Keratinocyte (primary cell): Measurements from ENCODE around the gene TLL2. TPM values are rescaled to one million over a fixed set of nuclear protein-coding genes. Genes with fewer than 3 reads are reported as not detected.

Source experiments
- DNase-seq: peaks from one replicate; pipeline ENCODE4 v3.0.0-alpha.2; 2011; ENCODE audit warnings: low read depth, missing footprints, low spot score
- FAIRE-seq: peaks from 2 replicates; lab custom pipeline; 2011; peaks lifted over from hg19 to GRCh38; lab: Jason Lieb, UNC
- H2AFZ ChIP-seq: 2 replicates; pipeline ENCODE4 v1.6.0; 2012; ENCODE audit warnings: low read length, control low read depth, inconsistent platforms; ENCODE audit not compliant: control insufficient read depth
- H3K27ac ChIP-seq: 2 replicates; pipeline ENCODE4 v1.5.1; 2011; ENCODE audit warnings: low read length; ENCODE audit not compliant: control insufficient read depth, insufficient read depth
- H3K27me3 ChIP-seq: 3 replicates; pipeline ENCODE4 v1.6.0; 2011; ENCODE audit warnings: low read length; ENCODE audit not compliant: control insufficient read depth, insufficient read depth; ENCODE audit errors: extremely low read depth
- H3K36me3 ChIP-seq, 2 experiments: 2 replicates in 1 of 2; 3 replicates in 1 of 2; pipeline ENCODE4 v1.5.1; 2011; ENCODE audit warnings: low read length in 2 of 2, mild to moderate bottlenecking in 1 of 2; ENCODE audit not compliant: control insufficient read depth in 2 of 2, insufficient read depth in 2 of 2; ENCODE audit errors: extremely low read depth in 1 of 2
- H3K4me1 ChIP-seq: 3 replicates; pipeline ENCODE4 v1.5.1; 2011; ENCODE audit warnings: low read length; ENCODE audit not compliant: control insufficient read depth, insufficient read depth; ENCODE audit errors: extremely low read depth
- H3K4me2 ChIP-seq: 3 replicates; pipeline ENCODE4 v1.6.0; 2011; ENCODE audit warnings: low read depth, low read length; ENCODE audit not compliant: control insufficient read depth, insufficient read depth; ENCODE audit errors: extremely low read depth
- H3K4me3 ChIP-seq, 3 experiments: fragments of 200-600 bp in 1 of 3; sonication (generic) in 1 of 3; 2 replicates in 2 of 3; 3 replicates in 1 of 3; pipeline ENCODE4 v1.5.1; 2011 to 2016; ENCODE audit warnings: low read length in 3 of 3, mild to moderate bottlenecking in 3 of 3, control low read depth in 2 of 3, inconsistent platforms in 1 of 3, low read depth in 1 of 3, mixed read lengths in 1 of 3, mixed run types in 1 of 3, moderate library complexity in 1 of 3; ENCODE audit not compliant: control insufficient read depth in 2 of 3, insufficient read depth in 2 of 3; ENCODE audit errors: extremely low read depth in 1 of 3
- H3K79me2 ChIP-seq: 2 replicates; pipeline ENCODE4 v1.6.0; 2012; ENCODE audit warnings: low read length; ENCODE audit not compliant: control insufficient read depth, insufficient read depth
- H3K9ac ChIP-seq: 3 replicates; pipeline ENCODE4 v1.6.0; 2011; ENCODE audit warnings: low read length; ENCODE audit not compliant: control insufficient read depth, insufficient read depth; ENCODE audit errors: extremely low read depth
- H3K9me1 ChIP-seq: 3 replicates; pipeline ENCODE4 v1.6.0; 2011; ENCODE audit warnings: low read length; ENCODE audit not compliant: control insufficient read depth, insufficient read depth; ENCODE audit errors: extremely low read depth
- H3K9me3 ChIP-seq: 2 replicates; pipeline ENCODE4 v1.5.1; 2012; ENCODE audit warnings: low read depth, low read length; ENCODE audit not compliant: control insufficient read depth
- H4K20me1 ChIP-seq: 3 replicates; pipeline ENCODE4 v1.6.0; 2011; ENCODE audit warnings: low read length; ENCODE audit not compliant: control insufficient read depth, insufficient read depth; ENCODE audit errors: extremely low read depth
- EZH2 ChIP-seq: IDR thresholded peaks from one replicate; pipeline ENCODE4 v1.6.1; 2012; ENCODE audit warnings: inconsistent platforms, mild to moderate bottlenecking, low read length, moderate library complexity
- dilution Hi-C: fragments of 300-500 bp; cut with MboI; formaldehyde crosslinking; loops from one replicate; pipeline ENCODE4 v1.7.0; 2020; ENCODE audit warnings: low sequenced_read_pairs; ENCODE audit not compliant: extremely low pct_ligation_motif_present
- polyA plus RNA-seq, 5 experiments: library from polyadenylated mRNA; depleted of rRNA in 3 of 5; stranded (reverse) in 3 of 5; stranded (forward) in 1 of 5; unstranded in 1 of 5; fragments of >200 nt; gene quantifications; 1 replicate in 1 of 5; 2 replicates in 3 of 5; 3 replicates in 1 of 5; pipeline versions ENCODE4 v1.2.1 to v1.2.3, GENCODE V29; 2011 to 2012; ENCODE audit warnings: missing spikeins in 2 of 5, low read depth in 1 of 5, low replicate concordance in 1 of 5
- TF ChIP-seq, protein P1 (sequence below), 3 experiments: IDR thresholded peaks in 1 of 3; conservative IDR thresholded peaks in 1 of 3; optimal IDR thresholded peaks in 1 of 3; 2 replicates in 2 of 3; 3 replicates in 1 of 3; pipeline versions ENCODE3 to v1.5.1; 2011; ENCODE audit warnings: low read length in 3 of 3, mild to moderate bottlenecking in 3 of 3, moderate library complexity in 2 of 3, control low read depth in 1 of 3, inconsistent platforms in 1 of 3; ENCODE audit not compliant: insufficient read depth in 2 of 3; ENCODE audit errors: extremely low read depth in 1 of 3

TLL2 gene
- polyA plus RNA-seq, 1 donor (not counting 4 experiments of a cell fraction or from before 2014, with no cell fraction given): 0.83 TPM

DNA sequence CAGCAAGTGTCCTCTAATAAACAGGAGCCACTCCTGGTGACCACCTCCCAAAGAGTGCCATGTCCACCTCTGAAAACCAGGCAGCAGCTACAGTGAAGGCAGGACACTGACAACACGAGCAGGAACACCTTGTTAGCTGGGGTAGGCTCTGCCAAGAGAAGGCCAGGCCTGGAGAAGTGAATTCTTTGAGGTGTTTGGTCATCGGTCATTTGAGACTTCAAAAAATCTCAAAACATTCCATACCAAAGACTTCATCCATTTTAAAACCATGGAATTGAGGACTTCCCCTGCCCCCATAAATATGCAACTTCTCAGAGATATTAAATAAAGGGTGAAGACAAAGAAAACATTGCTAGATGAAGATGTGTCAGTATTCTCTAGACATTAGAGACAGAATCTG is 126.6 kb downstream of the TLL2 start:
- Histone ChIP-seq H2AFZ (no peak overlapping the region), H3K4me1 (no peaks in the 10 kb centered on the region), H3K27ac (no peak overlapping the region), H3K79me2 (no peaks in the 10 kb centered on the region), H3K9me3 (no peaks in the 10 kb centered on the region), H3K9me1 (no peaks in the 10 kb centered on the region), H3K27me3 (peaks cover 28% of the 10 kb centered on the region), H3K36me3 (no peaks in the 10 kb centered on the region), H4K20me1 (no peaks in the 10 kb centered on the region), H3K4me2 (no peak overlapping the region), H3K9ac (no peak overlapping the region), H3K4me3 (no peak overlapping the region)
- FAIRE-seq (no peak), DNase-seq (no peak)
- dilution Hi-C loops: no loop called here
- TF ChIP-seq, protein P1, sequence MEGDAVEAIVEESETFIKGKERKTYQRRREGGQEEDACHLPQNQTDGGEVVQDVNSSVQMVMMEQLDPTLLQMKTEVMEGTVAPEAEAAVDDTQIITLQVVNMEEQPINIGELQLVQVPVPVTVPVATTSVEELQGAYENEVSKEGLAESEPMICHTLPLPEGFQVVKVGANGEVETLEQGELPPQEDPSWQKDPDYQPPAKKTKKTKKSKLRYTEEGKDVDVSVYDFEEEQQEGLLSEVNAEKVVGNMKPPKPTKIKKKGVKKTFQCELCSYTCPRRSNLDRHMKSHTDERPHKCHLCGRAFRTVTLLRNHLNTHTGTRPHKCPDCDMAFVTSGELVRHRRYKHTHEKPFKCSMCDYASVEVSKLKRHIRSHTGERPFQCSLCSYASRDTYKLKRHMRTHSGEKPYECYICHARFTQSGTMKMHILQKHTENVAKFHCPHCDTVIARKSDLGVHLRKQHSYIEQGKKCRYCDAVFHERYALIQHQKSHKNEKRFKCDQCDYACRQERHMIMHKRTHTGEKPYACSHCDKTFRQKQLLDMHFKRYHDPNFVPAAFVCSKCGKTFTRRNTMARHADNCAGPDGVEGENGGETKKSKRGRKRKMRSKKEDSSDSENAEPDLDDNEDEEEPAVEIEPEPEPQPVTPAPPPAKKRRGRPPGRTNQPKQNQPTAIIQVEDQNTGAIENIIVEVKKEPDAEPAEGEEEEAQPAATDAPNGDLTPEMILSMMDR (optimal IDR thresholded peaks at IDR 0.05 in 1 of 3, IDR thresholded peaks at IDR 0.05 in 1 of 3, conservative IDR thresholded peaks at IDR 0.05 in 1 of 3; ENCODE audit: extremely low read depth in 1 of 3, insufficient read depth in 2 of 3, low read length in 3 of 3): no peak
- TF ChIP-seq EZH2: no peak

DNA sequence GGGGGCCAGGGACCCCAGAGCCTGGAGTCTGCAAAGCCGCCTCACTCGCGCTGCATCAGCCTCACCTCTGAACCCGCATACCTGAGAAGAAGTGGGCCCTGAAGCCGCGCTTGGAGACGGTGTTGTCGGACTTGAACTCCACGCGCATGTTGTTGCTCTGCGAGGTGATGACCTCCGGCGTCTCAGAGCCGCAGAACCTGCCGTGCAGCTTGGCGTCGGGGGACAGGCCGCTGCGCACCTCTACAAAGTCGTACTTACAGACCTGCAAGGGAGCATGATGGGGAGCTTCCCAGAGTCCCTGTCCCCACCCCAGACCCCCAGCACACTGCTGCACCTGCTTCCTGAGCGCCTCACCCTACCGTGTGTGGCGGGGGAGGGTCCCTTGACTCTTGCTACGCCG is 129.2 kb downstream of the TLL2 start:
- no peak overlapping the region for H2AFZ ChIP-seq
- FAIRE-seq (no peak), DNase-seq (no peak)
- TF ChIP-seq, protein P1 (optimal IDR thresholded peaks at IDR 0.05 in 1 of 3, IDR thresholded peaks at IDR 0.05 in 1 of 3, conservative IDR thresholded peaks at IDR 0.05 in 1 of 3; ENCODE audit: extremely low read depth in 1 of 3, insufficient read depth in 2 of 3, low read length in 3 of 3): no peak
- no peak for TF ChIP-seq EZH2
- H3K27ac ChIP-seq: no peak overlapping the region
- H3K27me3 ChIP-seq: peaks cover 16% of the 10 kb centered on the region
- no peaks in the 10 kb centered on the region for H3K9me1 ChIP-seq
- H3K36me3 ChIP-seq: no peaks in the 10 kb centered on the region
- H3K4me3 ChIP-seq: no peak overlapping the region
- no peaks in the 10 kb centered on the region for H3K79me2 ChIP-seq
- H3K9ac ChIP-seq: no peak overlapping the region
- no peaks in the 10 kb centered on the region for H3K9me3 ChIP-seq
- H3K4me2 ChIP-seq: no peak overlapping the region
- no peaks in the 10 kb centered on the region for H4K20me1 ChIP-seq
- no peaks in the 10 kb centered on the region for H3K4me1 ChIP-seq
- dilution Hi-C loops: no loop called here
